ENCODE results near the gene PRL. TPM values are rescaled to one million over a fixed set of nuclear protein-coding genes. Genes with fewer than 3 reads are reported as not detected.

The PRL gene
- total RNA-seq, 1 experiment from 2014 or later = not detected

- no peak for TF ChIP-seq HMGA2 (CRISPR knock-in tag; IDR thresholded peaks at IDR 0.05)
- no peak for TF ChIP-seq ZNF121 (CRISPR knock-in tag; IDR thresholded peaks at IDR 0.05)
- no peak for TF ChIP-seq ATF2 (CRISPR knock-in tag; IDR thresholded peaks at IDR 0.05; ENCODE audit: borderline replicate concordance, low read depth)
- no peak for TF ChIP-seq ETV6 (CRISPR knock-in tag; IDR thresholded peaks at IDR 0.05)
- TF ChIP-seq STAT6 (CRISPR knock-in tag; conservative IDR thresholded peaks at IDR 0.05; ENCODE audit: low read depth) = no peak
- TF ChIP-seq ZBTB43 (CRISPR knock-in tag; IDR thresholded peaks at IDR 0.05) = no peak
- no peak for TF ChIP-seq KAT7 (CRISPR knock-in tag; IDR thresholded peaks at IDR 0.05; ENCODE audit: borderline replicate concordance)
- no peak for TF ChIP-seq ZNF138 (CRISPR knock-in tag; conservative IDR thresholded peaks at IDR 0.05)
- no peak for TF ChIP-seq NFE2L1 (CRISPR knock-in tag; IDR thresholded peaks at IDR 0.05)
- TF ChIP-seq HMGXB4 (CRISPR knock-in tag; IDR thresholded peaks at IDR 0.05) = no peak
- TF ChIP-seq USF2 (CRISPR knock-in tag; IDR thresholded peaks at IDR 0.05) = no peak
- no peak for TF ChIP-seq PRRX2 (CRISPR knock-in tag; IDR thresholded peaks at IDR 0.05)
- no peak for TF ChIP-seq ZNF396 (CRISPR knock-in tag; IDR thresholded peaks at IDR 0.05; ENCODE audit: borderline replicate concordance)
- TF ChIP-seq ZNF425 (CRISPR knock-in tag; conservative IDR thresholded peaks at IDR 0.05) = no peak
- no peak for TF ChIP-seq ATF1 (CRISPR knock-in tag; IDR thresholded peaks at IDR 0.05)
- no peak for TF ChIP-seq FOXJ3 (CRISPR knock-in tag; IDR thresholded peaks at IDR 0.05; ENCODE audit: borderline replicate concordance)
- H3K36me3 Mint-ChIP-seq = peaks cover 2% of the 10 kb centered on the region; the same call in 1 of the 2 replicates
- H3K27ac Mint-ChIP-seq = no peak overlapping the region
- H3K4me1 Mint-ChIP-seq = 0 out of 2 replicates have a peak, but pooled peaks cover 3% of the 10 kb centered on the region
- POLR2A ChIA-PET = no interaction called here
- CTCF ChIA-PET = interaction anchor here (0.5 to 0.6 kb wide), 2 partner anchors 99 to 692 kb away, joined by 3 to 5 read pairs; no protein-coding TSS in a partner anchor
- ATAC-seq (no peak), DNase-seq (ENCODE audit: low spot score) (no peak)
- H3K27me3 Mint-ChIP-seq (ENCODE audit: low read depth) = no peaks in the 10 kb centered on the region
- peaks cover 10% of the 10 kb centered on the region for H3K9me3 Mint-ChIP-seq
- H3K4me3 Mint-ChIP-seq = no peak overlapping the region
Measured at GRCh38 chr6:22281341-22282085, 15.3 kb downstream of the PRL start.

Data from WTC11 (cell line).